Karpas-422 (cell line): ENCODE measurements around the gene GTPBP1. TPM values are rescaled to one million over a fixed set of nuclear protein-coding genes. Genes with fewer than 3 reads are reported as not detected.

Experiments
- DNase-seq: peaks from one replicate; pipeline ENCODE4 v3.0.0-alpha.2; 2015
- H2AFZ ChIP-seq: fragments of 200-600 bp; sonication (generic); 2 replicates; pipeline ENCODE4 v1.6.1; 2014; ENCODE audit warnings: antibody characterized with exemption, low read length, mixed read lengths
- H3K27ac ChIP-seq: fragments of 200-600 bp; sonication (generic); 2 replicates; pipeline ENCODE4 v1.5.1; 2014; ENCODE audit warnings: mild to moderate bottlenecking, low read length, moderate library complexity
- H3K27me3 ChIP-seq: fragments of 200-600 bp; sonication (generic); 2 replicates; pipeline ENCODE4 v1.6.1; 2014; ENCODE audit warnings: low read length, mixed read lengths
- H3K36me3 ChIP-seq: fragments of 200-600 bp; sonication (generic); 2 replicates; pipeline ENCODE4 v1.6.1; 2014; ENCODE audit warnings: low read length, mixed read lengths; ENCODE audit not compliant: insufficient read depth
- H3K4me1 ChIP-seq: fragments of 200-600 bp; sonication (generic); 2 replicates; pipeline ENCODE4 v1.6.1; 2014; ENCODE audit warnings: mild to moderate bottlenecking, low read length, mixed read lengths
- H3K4me2 ChIP-seq: fragments of 200-600 bp; sonication (generic); 2 replicates; pipeline ENCODE4 v1.6.1; 2014; ENCODE audit warnings: low read length, low read depth, mild to moderate bottlenecking; ENCODE audit not compliant: poor library complexity, severe bottlenecking
- H3K4me3 ChIP-seq: fragments of 200-600 bp; sonication (generic); 2 replicates; pipeline ENCODE4 v1.5.1; 2014; ENCODE audit warnings: mild to moderate bottlenecking, antibody characterized with exemption, low read length, mixed read lengths
- H3K79me2 ChIP-seq: fragments of 200-600 bp; sonication (generic); 2 replicates; pipeline ENCODE4 v1.6.1; 2014; ENCODE audit warnings: mild to moderate bottlenecking, low read length, mixed read lengths
- H3K9ac ChIP-seq: fragments of 200-600 bp; sonication (generic); 2 replicates; pipeline ENCODE4 v1.6.0; 2014; ENCODE audit warnings: low read length
- H3K9me2 ChIP-seq: fragments of 200-600 bp; sonication (generic), shearing (Covaris generic); replicated peaks from 2 replicates; pipeline ENCODE4 v1.6.0; 2014; ENCODE audit warnings: mild to moderate bottlenecking, low read length, moderate library complexity; ENCODE audit not compliant: insufficient read depth
- H3K9me3 ChIP-seq: fragments of 300-700, 200-600 bp; sonication (generic); 2 replicates; pipeline ENCODE4 v1.6.1; 2014; ENCODE audit warnings: low read length, mixed read lengths
- H4K20me1 ChIP-seq: fragments of 200-600 bp; sonication (generic); 2 replicates; pipeline ENCODE4 v1.6.1; 2014; ENCODE audit warnings: mild to moderate bottlenecking, antibody characterized with exemption, low read length, low read depth; ENCODE audit not compliant: insufficient read depth
- total RNA-seq: library from RNA; depleted of rRNA; stranded (reverse); fragments of >200 nt; shearing (Covaris generic); gene quantifications from 2 replicates; pipeline ENCODE4 v1.2.3, GENCODE V29; 2014; ENCODE audit warnings: low replicate concordance

The GTPBP1 gene
- total RNA-seq, 1 experiment from 2014 or later, result 47.6 TPM

GRCh38 chr22:38742176-38742942, 36.6 kb downstream of the GTPBP1 start:
- H4K20me1 ChIP-seq, result no peaks in the 10 kb centered on the region
- H3K36me3 ChIP-seq, result peaks cover 26% of the 10 kb centered on the region
- no peaks in the 10 kb centered on the region for H3K9me3 ChIP-seq
- H3K27ac ChIP-seq, result no peak overlapping the region
- no peaks in the 10 kb centered on the region for H3K79me2 ChIP-seq
- H3K9me2 ChIP-seq, result no peaks in the 10 kb centered on the region
- H3K27me3 ChIP-seq, result no peaks in the 10 kb centered on the region
- no peak overlapping the region for H3K9ac ChIP-seq
- no peak for DNase-seq
- H3K4me1 ChIP-seq, result no peaks in the 10 kb centered on the region
- H2AFZ ChIP-seq, result no peak overlapping the region
- H3K4me3 ChIP-seq, result no peak overlapping the region
- no peak overlapping the region for H3K4me2 ChIP-seq

- Histone ChIP-seq H3K4me1 (no peaks in the 10 kb centered on the region), H3K9me2 (no peaks in the 10 kb centered on the region), H4K20me1 (no peaks in the 10 kb centered on the region), H3K4me3 (no peak overlapping the region), H3K9ac (no peak overlapping the region), H2AFZ (no peak overlapping the region), H3K27me3 (no peaks in the 10 kb centered on the region), H3K4me2 (no peak overlapping the region), H3K36me3 (peaks cover 26% of the 10 kb centered on the region), H3K79me2 (no peaks in the 10 kb centered on the region), H3K9me3 (no peaks in the 10 kb centered on the region), H3K27ac (no peak overlapping the region)
- DNase-seq, result no peak
Observed at GRCh38 chr22:38744981-38745380, 39.2 kb downstream of the GTPBP1 start.

GRCh38 chr22:38745676-38746460, 40.1 kb downstream of the GTPBP1 start:
- Histone ChIP-seq H3K79me2 (no peaks in the 10 kb centered on the region), H3K4me3 (no peak overlapping the region), H2AFZ (no peak overlapping the region), H3K27ac (no peak overlapping the region), H4K20me1 (no peaks in the 10 kb centered on the region), H3K4me1 (no peaks in the 10 kb centered on the region), H3K36me3 (peaks cover 26% of the 10 kb centered on the region), H3K4me2 (no peak overlapping the region), H3K9me3 (no peaks in the 10 kb centered on the region), H3K27me3 (no peaks in the 10 kb centered on the region), H3K9me2 (no peaks in the 10 kb centered on the region), H3K9ac (no peak overlapping the region)
- no peak for DNase-seq

DNA sequence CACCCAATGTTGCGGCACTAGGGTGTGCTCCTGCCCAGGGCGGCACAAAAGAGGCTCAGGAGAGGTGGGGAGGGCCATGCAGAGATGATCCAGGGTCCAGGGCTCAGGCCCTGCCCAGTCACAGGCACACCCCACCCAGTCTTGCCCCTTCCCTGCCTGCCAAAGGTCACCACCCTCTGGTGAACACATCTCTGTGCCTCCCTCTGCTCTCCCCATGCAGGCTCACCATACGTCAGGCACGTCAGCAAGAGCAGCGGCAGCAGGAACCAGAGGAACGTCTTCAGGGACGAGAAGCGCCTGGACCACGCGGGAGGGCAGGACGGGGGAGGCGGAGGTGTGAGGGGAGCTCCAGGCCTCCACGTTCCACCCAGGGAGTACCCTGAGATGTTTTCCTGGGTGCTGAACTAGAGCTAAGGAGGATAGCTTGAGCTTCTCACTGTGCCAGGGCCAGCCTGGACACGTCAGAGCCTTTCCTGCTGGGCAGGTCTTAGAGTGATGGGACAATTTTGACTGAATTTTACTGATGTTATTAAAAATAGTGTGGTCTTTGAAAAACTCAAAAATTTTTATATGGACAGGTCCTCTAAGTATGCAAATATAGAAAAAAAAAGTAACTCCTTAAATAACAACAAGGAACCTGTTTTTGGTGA, 42.9 kb downstream of the GTPBP1 start:
- H3K9me3 ChIP-seq, result no peaks in the 10 kb centered on the region
- H3K27me3 ChIP-seq, result no peaks in the 10 kb centered on the region
- H4K20me1 ChIP-seq, result no peaks in the 10 kb centered on the region
- H3K4me2 ChIP-seq, result no peak overlapping the region
- no peak overlapping the region for H3K9ac ChIP-seq
- H3K4me1 ChIP-seq, result peaks cover 13% of the 10 kb centered on the region
- no peak overlapping the region for H3K27ac ChIP-seq
- no peak overlapping the region for H2AFZ ChIP-seq
- peaks cover 10% of the 10 kb centered on the region; the same call in 1 of the 2 replicates for H3K36me3 ChIP-seq
- H3K9me2 ChIP-seq, result no peaks in the 10 kb centered on the region
- DNase-seq, result no peak
- H3K4me3 ChIP-seq, result no peak overlapping the region
- H3K79me2 ChIP-seq, result peaks cover 3% of the 10 kb centered on the region

- Histone ChIP-seq H3K79me2 (peaks cover 12% of the 10 kb centered on the region), H3K4me2 (no peak overlapping the region), H3K4me3 (no peak overlapping the region), H3K4me1 (peaks cover 25% of the 10 kb centered on the region), H4K20me1 (no peaks in the 10 kb centered on the region), H3K9me2 (no peaks in the 10 kb centered on the region), H3K27ac (no peak overlapping the region), H2AFZ (no peak overlapping the region), H3K9me3 (no peaks in the 10 kb centered on the region), H3K36me3 (peaks cover 2% of the 10 kb centered on the region; the same call in 1 of the 2 replicates), H3K27me3 (no peaks in the 10 kb centered on the region), H3K9ac (no peak overlapping the region)
- no peak for DNase-seq
Observed at GRCh38 chr22:38750104-38750503, 44.4 kb downstream of the GTPBP1 start.

DNA sequence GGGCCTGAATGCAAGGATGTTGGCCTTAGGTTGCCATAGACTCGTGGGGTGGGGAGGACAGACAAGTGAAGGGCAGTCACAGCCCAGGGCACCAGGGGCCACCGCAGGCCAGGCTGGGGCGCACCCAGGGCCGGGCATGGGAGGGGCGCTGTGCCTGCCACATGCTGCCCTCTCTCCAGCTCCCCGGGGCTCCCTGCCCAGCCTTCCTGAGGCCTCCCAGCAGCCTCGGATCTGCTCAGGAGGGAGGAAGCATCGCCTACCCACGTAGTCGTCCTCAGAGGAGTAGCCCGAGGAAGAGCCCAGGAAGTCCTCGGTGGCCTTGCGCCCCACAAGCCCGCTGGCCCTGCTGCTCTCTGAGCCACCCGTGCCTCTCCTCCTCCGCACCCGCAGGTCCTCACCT, 44.9 kb downstream of the GTPBP1 start:
- Histone ChIP-seq H3K9me2 (no peaks in the 10 kb centered on the region), H3K4me3 (no peak overlapping the region), H4K20me1 (no peaks in the 10 kb centered on the region), H3K27ac (no peak overlapping the region), H2AFZ (no peak overlapping the region), H3K4me2 (no peak overlapping the region), H3K9me3 (no peaks in the 10 kb centered on the region), H3K79me2 (peaks cover 16% of the 10 kb centered on the region), H3K4me1 (peaks cover 25% of the 10 kb centered on the region), H3K27me3 (no peaks in the 10 kb centered on the region), H3K9ac (no peak overlapping the region), H3K36me3 (no peaks in the 10 kb centered on the region)
- DNase-seq, result no peak

DNA sequence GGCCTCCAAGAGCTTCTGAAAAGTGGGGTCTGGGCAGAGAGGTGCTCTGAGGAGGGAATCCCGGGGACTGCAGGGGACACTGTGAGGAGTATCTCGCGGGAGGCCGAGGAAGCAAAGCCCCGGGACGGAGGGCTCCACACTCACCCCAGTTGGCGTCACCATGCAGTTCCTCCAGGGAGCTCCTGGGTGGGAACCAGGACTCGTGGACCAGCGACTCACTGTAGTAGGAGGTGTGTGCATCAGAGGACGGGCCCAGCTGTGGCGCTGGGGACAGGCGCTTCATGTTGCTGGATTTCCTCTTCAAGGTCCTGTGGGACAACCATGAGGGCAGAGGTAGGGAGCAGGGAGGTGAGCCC, 45.3 kb downstream of the GTPBP1 start:
- H3K9me2 ChIP-seq, result no peaks in the 10 kb centered on the region
- H3K79me2 ChIP-seq, result peaks cover 16% of the 10 kb centered on the region
- no peaks in the 10 kb centered on the region for H4K20me1 ChIP-seq
- H3K4me3 ChIP-seq, result no peak overlapping the region
- no peak overlapping the region for H2AFZ ChIP-seq
- no peaks in the 10 kb centered on the region for H3K9me3 ChIP-seq
- no peaks in the 10 kb centered on the region for H3K36me3 ChIP-seq
- no peak overlapping the region for H3K27ac ChIP-seq
- H3K27me3 ChIP-seq, result no peaks in the 10 kb centered on the region
- no peak overlapping the region for H3K9ac ChIP-seq
- DNase-seq, result no peak
- peaks cover 25% of the 10 kb centered on the region for H3K4me1 ChIP-seq
- no peak overlapping the region for H3K4me2 ChIP-seq
